ENCODE data around the gene SNX9.
A peak's percentile ranks its signal among the peaks of the same experiment; 100 is the strongest.

Gene SNX9

DNA sequence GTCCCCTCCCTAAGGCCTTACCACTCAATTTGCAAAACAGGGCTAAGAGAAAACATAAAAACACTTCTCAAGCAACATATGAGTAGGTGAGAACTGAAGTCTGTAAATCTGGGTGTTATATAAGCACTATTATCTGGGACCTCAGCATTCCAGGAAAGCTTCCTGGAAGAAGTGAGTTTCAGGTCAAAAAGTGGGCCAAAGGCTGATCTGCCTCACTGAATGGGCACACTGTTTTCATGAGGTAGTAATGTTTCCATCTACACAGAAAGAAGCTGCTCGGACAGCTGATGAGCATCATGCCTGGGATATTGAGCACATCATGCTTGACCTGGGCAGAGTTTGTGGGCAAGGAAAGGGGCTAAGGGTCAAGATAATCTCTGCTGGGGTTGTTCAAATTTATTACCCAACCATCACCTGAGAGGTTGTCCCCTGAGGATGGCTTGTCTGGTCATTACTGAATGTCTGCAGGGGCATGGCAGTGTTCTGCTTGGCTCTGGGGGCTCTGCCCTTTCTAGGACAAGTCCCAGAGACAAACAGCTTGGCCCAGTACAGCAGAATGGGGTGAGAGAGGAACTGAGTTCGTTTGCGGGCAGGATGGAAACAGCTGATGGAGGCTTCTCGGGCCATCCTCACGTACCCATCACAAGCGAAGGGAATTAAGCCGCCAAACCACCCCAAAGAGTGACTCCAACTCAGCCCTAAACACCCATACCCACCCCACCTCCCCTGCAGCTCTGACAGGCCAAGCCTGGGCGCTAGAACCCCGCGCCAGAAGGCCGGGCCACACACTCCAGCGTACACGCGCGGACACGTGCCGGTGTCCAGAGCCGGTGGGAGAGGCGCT is 157.5 kb downstream of the SNX9 start:
- no peak for DNase-seq (ENCODE audit: low spot score)

DNA sequence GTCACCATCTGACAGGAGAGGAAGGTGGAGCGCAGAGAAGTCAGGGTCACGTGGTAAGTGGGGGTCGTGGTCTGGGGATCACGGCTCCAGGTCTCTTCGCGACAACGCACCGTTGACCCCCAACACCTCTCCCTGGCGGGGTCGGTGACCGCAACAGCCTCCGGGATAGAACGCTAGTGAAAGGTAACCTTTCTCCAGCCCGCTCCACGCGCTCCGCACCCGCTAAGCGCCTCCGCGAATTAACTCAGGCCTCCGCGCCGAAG is 158.0 kb downstream of the SNX9 start:
- DNase-seq (ENCODE audit: low spot score): no peak

- peak; percentile 82 for DNase-seq (ENCODE audit: low spot score)
These were observed 158.5 kb downstream of the SNX9 start, which contains the start of gene SYNJ2 for GRCh38 chr6:157981395-157982101. TSS of gene SYNJ2 (plus strand) at chr6:157981863. CDS start at chr6:157981962, 99 bp downstream.

- no peak for DNase-seq (ENCODE audit: low spot score)
These were observed 159.1 kb downstream of the SNX9 start for GRCh38 chr6:157982102-157982562.

- no peak for DNase-seq (ENCODE audit: low spot score)
These were observed 159.7 kb downstream of the SNX9 start for GRCh38 chr6:157982563-157983405.

DNA sequence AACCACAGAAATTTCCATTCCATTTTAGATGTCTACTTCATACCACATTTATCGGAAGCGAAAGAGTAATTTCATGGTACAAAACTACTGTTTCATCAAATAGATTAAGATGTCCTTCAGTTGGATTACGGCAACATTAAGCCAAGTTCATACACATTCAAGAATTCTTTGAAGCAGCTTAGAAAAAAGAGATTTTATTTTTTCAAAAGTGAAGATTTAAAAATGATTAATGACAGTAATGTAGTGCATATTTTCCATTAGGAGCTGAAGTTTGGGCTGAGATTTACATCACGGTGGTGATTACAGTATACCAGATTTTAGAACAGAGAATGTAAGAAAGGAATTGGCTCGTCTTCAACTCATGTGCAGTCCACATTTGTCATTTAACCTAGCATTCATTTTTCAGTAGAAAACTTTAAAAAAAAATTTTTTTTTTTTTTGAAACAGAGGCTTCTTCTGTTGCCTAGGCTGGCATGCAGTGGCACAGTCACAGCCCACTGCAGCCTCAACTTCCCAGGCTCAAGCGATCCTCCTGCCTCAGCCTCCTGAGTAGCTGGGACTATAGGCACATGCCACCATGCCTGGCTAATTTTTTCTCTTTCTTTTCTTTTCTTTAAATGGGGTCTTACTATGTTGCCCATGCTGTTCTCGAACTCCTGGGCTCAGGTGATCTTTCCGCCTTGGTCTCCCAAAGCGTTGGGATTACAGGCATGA is 160.5 kb downstream of the SNX9 start:
- no peak for DNase-seq (ENCODE audit: low spot score)

DNA sequence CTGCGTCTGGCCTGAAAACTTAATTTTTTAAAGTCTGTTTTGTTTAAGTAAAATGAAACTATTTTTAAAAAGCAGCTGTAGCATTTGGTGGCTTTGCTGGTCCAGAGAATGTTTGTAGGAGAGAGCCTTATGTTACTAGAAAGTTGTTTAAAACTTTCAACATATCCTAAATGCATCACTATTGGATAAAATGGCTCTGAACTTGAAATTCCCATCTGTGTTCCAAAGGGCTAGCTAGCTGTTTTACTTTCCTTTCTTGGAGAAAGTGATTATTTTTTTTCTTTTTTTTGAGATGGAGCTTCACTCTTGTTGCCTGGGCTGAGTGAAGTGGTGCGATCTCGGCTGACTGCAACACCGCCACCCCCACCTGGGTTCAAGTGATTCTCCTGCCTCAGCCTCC is 161.1 kb downstream of the SNX9 start:
- no peak for DNase-seq (ENCODE audit: low spot score)

GRCh38 chr6:157984686-157985225 is 161.7 kb downstream of the SNX9 start:
- peak; percentile 24 for DNase-seq (ENCODE audit: low spot score)

DNA sequence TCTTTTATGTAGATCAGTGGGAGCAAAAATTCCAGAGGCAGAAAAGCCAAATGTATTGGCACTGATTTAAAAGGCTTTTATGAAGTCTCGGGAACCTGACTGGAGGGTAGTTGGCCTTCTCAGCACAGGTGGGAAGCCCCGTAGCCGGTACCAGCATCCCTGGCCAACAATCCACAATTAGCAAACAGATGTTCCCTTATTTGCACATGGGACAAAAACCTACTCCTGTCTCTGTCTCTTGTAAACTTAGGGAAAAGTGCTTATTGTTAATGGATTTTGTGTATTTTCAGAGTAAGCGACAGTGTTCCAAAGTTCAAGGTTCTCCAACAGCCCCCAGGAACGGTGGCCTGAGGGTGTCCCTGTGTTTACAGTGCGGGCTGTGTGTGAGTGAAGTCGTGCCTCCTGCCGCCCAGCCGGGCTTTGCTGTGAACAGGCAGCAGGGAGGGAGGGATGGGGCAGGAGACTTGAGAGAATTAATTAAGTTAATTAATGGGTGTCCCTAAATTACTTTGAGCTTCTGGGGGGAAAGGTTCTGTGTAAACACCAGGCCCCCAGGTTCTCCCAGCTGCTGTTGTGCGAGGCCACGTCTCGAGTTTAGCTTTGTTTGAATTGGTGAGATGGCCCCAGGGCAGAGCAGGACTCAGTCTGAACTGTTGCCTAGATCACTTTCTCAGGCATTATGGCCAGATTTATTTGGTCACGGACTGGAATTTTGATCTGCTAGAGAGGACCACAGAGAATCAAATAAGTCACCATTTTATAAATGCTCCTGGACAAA is 162.5 kb downstream of the SNX9 start:
- no peak for DNase-seq (ENCODE audit: low spot score)

DNA sequence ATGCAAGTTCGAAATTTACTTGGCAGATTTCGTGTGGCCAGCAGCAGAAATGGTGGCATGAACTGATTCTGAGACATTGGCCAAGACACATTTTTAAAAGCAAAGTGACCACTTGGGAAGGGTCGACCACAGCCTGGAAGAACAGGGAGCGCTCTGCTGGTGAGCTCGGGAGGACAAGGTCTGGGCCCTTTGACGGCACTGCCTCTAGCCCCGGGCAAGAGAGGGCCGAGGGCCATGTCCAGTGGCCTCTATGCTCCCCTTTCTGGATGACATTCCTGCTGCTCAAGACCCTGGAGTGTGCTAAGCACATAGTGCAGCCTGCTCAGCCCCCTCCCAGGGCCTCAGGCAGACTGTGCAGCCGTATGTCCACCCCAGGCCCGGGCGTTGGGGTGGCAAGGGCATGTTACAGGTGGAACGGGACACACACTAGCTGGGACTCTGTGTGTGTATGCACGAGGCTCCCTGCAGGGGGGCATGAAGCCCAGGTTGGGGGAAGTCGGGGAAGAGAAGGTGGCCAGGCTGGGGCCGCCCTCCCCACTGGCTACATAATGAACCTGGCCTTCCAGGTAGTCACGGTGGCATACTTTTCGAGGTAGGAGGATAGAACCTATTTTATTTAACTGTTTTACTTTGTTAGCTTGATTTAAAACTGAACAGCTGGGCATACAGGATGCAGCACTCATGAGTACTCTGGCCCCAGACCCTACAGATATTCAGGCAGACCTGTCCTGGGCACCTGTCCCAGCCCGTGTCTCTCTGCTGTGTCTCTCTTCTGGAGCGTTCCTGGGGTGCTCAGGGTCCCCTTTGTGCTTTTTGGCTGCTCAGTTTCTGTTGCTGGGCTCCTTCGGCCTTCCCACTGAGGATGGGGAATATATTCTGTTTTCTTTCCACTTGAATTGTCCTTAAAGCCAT is 165.0 kb downstream of the SNX9 start:
- DNase-seq (ENCODE audit: low spot score): no peak

- no peak for DNase-seq (ENCODE audit: low spot score)
These were observed 165.6 kb downstream of the SNX9 start for GRCh38 chr6:157988700-157989063.

- no peak for DNase-seq (ENCODE audit: low spot score)
These were observed 166.7 kb downstream of the SNX9 start for GRCh38 chr6:157989541-157990289.

GRCh38 chr6:157990321-157991066 is 167.4 kb downstream of the SNX9 start:
- no peak for DNase-seq (ENCODE audit: low spot score)

DNA sequence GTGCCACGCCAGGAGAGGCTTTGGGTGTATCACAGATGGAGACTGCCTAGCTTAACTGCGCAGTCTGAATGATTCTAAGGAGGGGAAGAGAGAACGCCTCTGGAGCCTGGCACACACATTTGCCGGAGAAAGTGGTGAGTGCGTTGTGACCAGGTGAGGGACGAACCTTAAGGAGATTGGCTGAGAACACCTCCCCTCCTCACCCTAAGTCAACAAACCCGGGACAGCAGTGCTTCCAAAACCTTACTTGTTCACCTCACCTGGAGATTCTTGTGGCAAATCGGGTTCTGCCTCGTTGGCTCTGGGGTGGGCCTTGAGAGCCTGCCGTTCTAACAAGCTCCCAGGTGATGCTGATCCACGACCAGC is 168.0 kb downstream of the SNX9 start:
- no peak for DNase-seq (ENCODE audit: low spot score)

DNA sequence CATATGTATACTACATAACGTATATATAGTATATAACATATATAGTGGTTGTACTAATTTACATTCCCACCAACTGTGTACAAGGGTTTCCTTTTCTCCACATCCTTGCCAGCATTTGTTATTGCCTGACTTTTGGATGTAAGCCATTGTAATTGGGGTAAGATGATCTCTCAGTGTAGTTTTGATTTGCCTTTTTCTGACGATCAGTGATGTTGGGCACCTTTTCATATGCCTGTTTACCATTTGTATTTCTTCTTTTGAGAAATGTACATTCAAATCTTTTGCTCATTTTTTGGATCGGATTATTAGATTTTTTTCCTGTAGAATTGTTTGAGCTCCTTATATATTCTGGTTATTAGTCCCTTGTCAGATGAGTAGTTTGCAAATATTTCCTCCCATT is 170.0 kb downstream of the SNX9 start:
- DNase-seq (ENCODE audit: low spot score): no peak

DNA sequence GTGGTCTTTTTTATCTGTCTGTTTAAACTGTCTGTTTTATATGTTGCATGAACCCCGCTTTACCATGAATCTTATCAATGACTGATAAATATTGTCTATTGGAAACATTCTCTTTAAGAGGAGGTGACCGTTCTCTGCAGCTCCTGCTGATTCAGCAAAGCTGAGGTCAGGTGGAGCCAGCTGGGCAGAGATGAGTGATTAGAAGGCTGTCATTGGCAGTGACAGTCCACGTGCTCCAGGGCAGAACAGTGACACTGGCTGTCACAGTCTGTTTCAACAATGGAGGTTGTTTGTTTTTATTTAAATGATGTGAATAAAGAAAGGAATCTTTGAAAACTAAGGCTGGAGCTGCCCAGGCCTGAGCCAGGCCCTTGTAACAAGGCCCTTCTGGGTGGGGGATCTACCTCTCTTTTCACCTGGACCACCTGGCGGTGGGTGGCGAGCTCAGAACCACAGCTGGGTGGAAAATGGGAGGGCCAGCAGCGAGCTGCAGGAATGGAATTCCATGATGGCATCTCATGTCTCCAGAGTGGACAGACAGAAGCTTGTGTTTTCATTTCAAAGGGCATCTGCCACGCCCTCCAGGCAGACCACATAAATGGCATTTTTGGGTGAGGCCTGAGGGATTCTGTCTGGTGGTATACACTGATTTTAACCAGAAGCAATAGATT is 171.2 kb downstream of the SNX9 start:
- no peak for DNase-seq (ENCODE audit: low spot score)

Measured in CD4-positive, alpha-beta T cell treated with Interleukin-2 at 100 ng/mL for 4 hours (primary cell).